Upper lobe of left lung (tissue), 6 donors: ENCODE measurements around the gene SLC9A9. TPM values are rescaled to one million over a fixed set of nuclear protein-coding genes. Genes with fewer than 3 reads are reported as not detected.

ENCODE experiments used
- ATAC-seq, 2 donors: fragments of 200-7000 bp; cut with Tn5 transposase; one replicate each; pipeline ENCODE4 v1.9.1; 2022; ENCODE audit warnings: mild to moderate bottlenecking in 2 of 2, moderate library complexity in 2 of 2; ENCODE audit not compliant: low FRiP score in 2 of 2
- DNase-seq, 2 donors: peaks; one replicate each; pipeline ENCODE4 v3.0.0-alpha.2; 2019 to 2020
- H3K27ac ChIP-seq, 4 donors: fragments of 200-600 bp; sonication (generic); one replicate each; pipeline ENCODE4 v1.5.1; 2016 to 2019
- H3K27me3 ChIP-seq, 4 donors: fragments of 200-600 bp; sonication (generic); one replicate each; pipeline ENCODE4 v1.5.1; 2017 to 2019
- H3K36me3 ChIP-seq, 4 donors: fragments of 200-600 bp; sonication (generic); one replicate each; pipeline ENCODE4 v1.5.1; 2016 to 2019
- H3K4me1 ChIP-seq, 4 donors: fragments of 200-600 bp; sonication (generic); one replicate each; pipeline ENCODE4 v1.5.1; 2018 to 2019
- H3K4me3 ChIP-seq, 4 donors: fragments of 200-600 bp; sonication (generic); one replicate each; pipeline ENCODE4 v1.5.1; 2017 to 2019; ENCODE audit warnings: mild to moderate bottlenecking in 2 of 4, moderate library complexity in 1 of 4
- H3K9me3 ChIP-seq, 4 donors: fragments of 200-600 bp; sonication (generic); one replicate each; pipeline ENCODE4 v1.5.1; 2018 to 2019
- EP300 ChIP-seq, 4 donors: sonication (generic); formaldehyde crosslinking; IDR thresholded peaks; one replicate each; pipeline ENCODE4 v1.5.1; 2017; ENCODE audit warnings: antibody characterized with exemption in 4 of 4, control low read depth in 2 of 4
- POLR2A ChIP-seq, 4 donors: fragments of 450-650 bp; IDR thresholded peaks; one replicate each; pipeline ENCODE4 v1.5.1; 2016 to 2017; ENCODE audit warnings: antibody characterized with exemption in 4 of 4, mild to moderate bottlenecking in 2 of 4
- POLR2AphosphoS5 ChIP-seq, 2 donors: sonication (generic); formaldehyde crosslinking; IDR thresholded peaks; one replicate each; pipeline ENCODE4 v1.5.1; 2017; ENCODE audit warnings: antibody characterized with exemption in 2 of 2
- WGBS, 2 donors: methylation state at CpG; one replicate each; pipeline ENCODE4 v1.1.5; 2017 to 2018; 5-methylcytosine and 5-hydroxymethylcytosine counted together
- total RNA-seq, 6 donors: library from RNA; depleted of rRNA in 4 of 6; stranded (reverse); fragments of >200 nt in 4 of 6; gene quantifications; one replicate each; pipeline versions ENCODE4 v1.1.0 to v1.2.1, GENCODE V29; 2016 to 2021
- TF ChIP-seq, protein P1 (sequence below), 6 experiments: fragments of 450-650 bp in 4 of 6; fragments of 200-600 bp in 2 of 6; sonication (generic) in 2 of 6; IDR thresholded peaks; one replicate each; pipeline ENCODE4 v1.5.1; 2016 to 2019; ENCODE audit warnings: antibody characterized with exemption in 6 of 6
- donor health status: DM: no; HTN: no; CAD: no; lungs with moderate emphysema.
- donor health status: DM: no; HTN: yes; CAD: no; lungs with severe emphysema.

SLC9A9 gene
- total RNA-seq, 6 donors from 2014 or later = 4.2 to 20.4 (median 8.7) TPM

DNA sequence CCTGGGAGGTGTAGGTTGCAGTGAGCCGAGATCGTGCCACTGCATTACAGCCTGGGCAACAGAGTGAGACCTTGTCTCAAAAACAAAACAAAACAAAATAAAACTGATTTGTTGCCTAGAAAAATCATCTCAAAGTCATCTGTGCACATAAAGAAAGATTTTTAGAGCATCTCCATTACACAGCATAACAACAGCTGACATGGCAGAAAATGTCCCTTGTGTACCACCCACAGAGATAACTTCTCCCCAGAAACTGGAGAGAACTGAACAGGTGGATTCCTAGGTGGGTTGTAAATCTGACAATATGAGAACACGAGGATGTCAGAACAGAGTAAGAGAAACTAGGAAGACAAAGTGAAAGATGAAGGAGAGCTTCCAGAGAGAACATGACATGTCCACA is 207.5 kb downstream of the SLC9A9 start:
- ATAC-seq = no peak
- H3K27ac ChIP-seq = no peak overlapping the region
- peaks cover 0 to 6% (median 2%) of the 10 kb centered on the region in 4 donors for H3K4me1 ChIP-seq
- H3K27me3 ChIP-seq = no peaks in the 10 kb centered on the region
- TF ChIP-seq POLR2AphosphoS5 (IDR thresholded peaks at IDR 0.05) (no peak), EP300 (IDR thresholded peaks at IDR 0.05) (no peak), POLR2A (IDR thresholded peaks at IDR 0.05) (no peak)
- TF ChIP-seq, protein P1, sequence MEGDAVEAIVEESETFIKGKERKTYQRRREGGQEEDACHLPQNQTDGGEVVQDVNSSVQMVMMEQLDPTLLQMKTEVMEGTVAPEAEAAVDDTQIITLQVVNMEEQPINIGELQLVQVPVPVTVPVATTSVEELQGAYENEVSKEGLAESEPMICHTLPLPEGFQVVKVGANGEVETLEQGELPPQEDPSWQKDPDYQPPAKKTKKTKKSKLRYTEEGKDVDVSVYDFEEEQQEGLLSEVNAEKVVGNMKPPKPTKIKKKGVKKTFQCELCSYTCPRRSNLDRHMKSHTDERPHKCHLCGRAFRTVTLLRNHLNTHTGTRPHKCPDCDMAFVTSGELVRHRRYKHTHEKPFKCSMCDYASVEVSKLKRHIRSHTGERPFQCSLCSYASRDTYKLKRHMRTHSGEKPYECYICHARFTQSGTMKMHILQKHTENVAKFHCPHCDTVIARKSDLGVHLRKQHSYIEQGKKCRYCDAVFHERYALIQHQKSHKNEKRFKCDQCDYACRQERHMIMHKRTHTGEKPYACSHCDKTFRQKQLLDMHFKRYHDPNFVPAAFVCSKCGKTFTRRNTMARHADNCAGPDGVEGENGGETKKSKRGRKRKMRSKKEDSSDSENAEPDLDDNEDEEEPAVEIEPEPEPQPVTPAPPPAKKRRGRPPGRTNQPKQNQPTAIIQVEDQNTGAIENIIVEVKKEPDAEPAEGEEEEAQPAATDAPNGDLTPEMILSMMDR (IDR thresholded peaks at IDR 0.05) = no peak
- no peaks in the 10 kb centered on the region for H3K36me3 ChIP-seq
- 96 to 97% methylated on average over 3 of the region's 3 CpGs for WGBS, 2 donors
- H3K9me3 ChIP-seq = peaks cover 0 to 13% (median 9%) of the 10 kb centered on the region in 4 donors
- no peak for DNase-seq
- H3K4me3 ChIP-seq = no peak overlapping the region

DNA sequence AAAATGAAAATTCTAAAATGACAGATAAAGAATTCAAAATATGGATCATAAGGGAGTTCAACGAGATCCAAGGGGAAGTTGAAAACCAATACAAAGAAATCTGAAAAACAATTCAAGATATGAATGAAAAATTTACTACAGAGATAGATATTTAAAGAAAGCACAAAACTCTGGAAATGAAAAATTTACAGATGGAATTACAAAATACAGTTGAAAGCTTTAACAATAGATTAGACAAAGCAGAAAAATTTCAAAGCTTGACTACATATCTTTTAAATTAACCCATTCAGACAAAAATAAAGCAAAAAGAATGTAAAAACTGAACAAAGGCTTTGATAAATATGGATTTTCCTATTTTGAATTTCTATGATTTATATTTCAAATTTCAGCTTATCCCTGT is 211.1 kb downstream of the SLC9A9 start:
- TF ChIP-seq POLR2A (IDR thresholded peaks at IDR 0.05) = no peak
- TF ChIP-seq, protein P1 (IDR thresholded peaks at IDR 0.05) = no peak
- no peak for TF ChIP-seq POLR2AphosphoS5 (IDR thresholded peaks at IDR 0.05)
- TF ChIP-seq EP300 (IDR thresholded peaks at IDR 0.05) = no peak
- ATAC-seq (no peak), DNase-seq (no peak)
- 83 to 88% methylated on average over 1 of the region's 1 CpG for WGBS, 2 donors
- Histone ChIP-seq H3K4me3 (no peak overlapping the region), H3K36me3 (no peaks in the 10 kb centered on the region), H3K27me3 (no peaks in the 10 kb centered on the region), H3K27ac (no peak overlapping the region), H3K9me3 (peaks cover 0 to 13% (median 9%) of the 10 kb centered on the region in 4 donors), H3K4me1 (no peaks in the 10 kb centered on the region)

DNA sequence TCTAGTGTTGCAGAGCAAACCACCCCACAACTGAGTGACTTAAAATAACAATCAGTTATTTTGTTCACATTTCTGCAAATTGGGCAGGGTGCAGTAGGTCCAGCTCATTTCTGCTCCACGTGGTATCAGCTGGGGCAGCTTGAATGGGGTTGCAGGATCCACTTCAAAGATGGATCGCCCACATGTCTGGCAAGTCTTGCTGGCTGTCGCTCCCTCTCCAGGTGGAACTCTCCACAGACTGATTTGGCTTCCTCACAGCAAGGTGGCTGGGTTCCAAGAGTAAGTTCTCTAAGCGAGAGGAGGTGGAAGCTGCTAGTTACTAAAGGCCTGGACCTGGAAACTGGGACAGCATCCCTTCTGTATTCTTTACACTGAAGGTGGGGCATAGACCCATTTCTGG is 213.3 kb downstream of the SLC9A9 start:
- no peak for DNase-seq
- no peak for ATAC-seq
- Histone ChIP-seq H3K4me1 (no peaks in the 10 kb centered on the region), H3K9me3 (peaks cover 0 to 13% (median 9%) of the 10 kb centered on the region in 4 donors), H3K27me3 (no peaks in the 10 kb centered on the region), H3K27ac (no peak overlapping the region), H3K4me3 (no peak overlapping the region), H3K36me3 (no peaks in the 10 kb centered on the region)
- 70 to 75% methylated on average over 4 of the region's 4 CpGs for WGBS, 2 donors
- TF ChIP-seq POLR2AphosphoS5 (IDR thresholded peaks at IDR 0.05) = no peak
- no peak for TF ChIP-seq POLR2A (IDR thresholded peaks at IDR 0.05)
- TF ChIP-seq, protein P1 (IDR thresholded peaks at IDR 0.05) = no peak
- no peak for TF ChIP-seq EP300 (IDR thresholded peaks at IDR 0.05)

DNA sequence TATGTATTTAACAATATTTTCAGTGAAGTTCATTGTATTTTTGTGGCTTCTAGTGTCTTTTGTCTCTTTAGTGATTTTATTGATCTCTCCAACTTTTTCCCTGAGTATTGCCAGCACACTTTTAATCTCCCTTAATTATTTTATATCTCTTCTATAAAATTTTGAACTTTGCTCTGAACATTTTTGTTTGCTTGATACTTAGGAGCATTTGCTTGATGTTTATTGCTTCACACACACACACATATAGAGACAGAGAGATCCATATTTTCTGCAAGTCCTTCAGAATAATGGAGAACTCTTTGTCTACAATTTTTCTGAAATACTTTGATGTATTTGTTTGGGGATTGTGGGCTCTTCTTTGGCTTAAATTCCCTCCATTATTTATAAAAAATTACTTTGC is 213.8 kb downstream of the SLC9A9 start:
- H3K27ac ChIP-seq = no peak overlapping the region
- TF ChIP-seq, protein P1 (IDR thresholded peaks at IDR 0.05) = no peak
- TF ChIP-seq POLR2A (IDR thresholded peaks at IDR 0.05) = no peak
- no peak for TF ChIP-seq POLR2AphosphoS5 (IDR thresholded peaks at IDR 0.05)
- TF ChIP-seq EP300 (IDR thresholded peaks at IDR 0.05) = no peak
- no peaks in the 10 kb centered on the region for H3K27me3 ChIP-seq
- no peaks in the 10 kb centered on the region for H3K4me1 ChIP-seq
- DNase-seq = no peak
- ATAC-seq = no peak
- no peaks in the 10 kb centered on the region for H3K36me3 ChIP-seq
- no peak overlapping the region for H3K4me3 ChIP-seq
- peaks cover 0 to 13% (median 9%) of the 10 kb centered on the region in 4 donors for H3K9me3 ChIP-seq

DNA sequence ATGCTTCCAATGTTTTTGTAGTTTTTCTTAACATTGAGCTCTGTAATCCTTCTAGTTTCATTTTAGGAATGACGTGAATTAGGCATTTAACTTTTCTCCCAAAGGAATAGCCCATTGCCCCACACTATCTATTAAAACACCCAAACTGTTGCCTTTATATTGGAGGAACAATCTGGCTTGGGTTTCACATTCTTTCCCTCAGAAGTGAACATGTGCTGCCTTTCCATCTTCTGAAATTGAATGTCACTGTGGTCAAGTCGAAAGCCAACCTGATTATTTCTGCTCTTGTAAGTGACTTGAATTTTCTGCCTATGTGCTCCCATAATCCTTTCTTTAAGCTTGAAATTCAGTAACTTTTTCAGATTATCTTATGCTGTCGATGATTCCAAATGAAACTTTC is 214.5 kb downstream of the SLC9A9 start:
- DNase-seq = no peak
- ATAC-seq = no peak
- TF ChIP-seq POLR2AphosphoS5 (IDR thresholded peaks at IDR 0.05) = no peak
- TF ChIP-seq, protein P1 (IDR thresholded peaks at IDR 0.05) = no peak
- no peak for TF ChIP-seq EP300 (IDR thresholded peaks at IDR 0.05)
- no peak for TF ChIP-seq POLR2A (IDR thresholded peaks at IDR 0.05)
- no peaks in the 10 kb centered on the region for H3K36me3 ChIP-seq
- no peaks in the 10 kb centered on the region for H3K4me1 ChIP-seq
- WGBS, 2 donors = 97% methylated on average over 3 of the region's 3 CpGs
- no peak overlapping the region for H3K27ac ChIP-seq
- no peak overlapping the region for H3K4me3 ChIP-seq
- H3K9me3 ChIP-seq = peaks cover 0 to 13% (median 9%) of the 10 kb centered on the region in 4 donors
- H3K27me3 ChIP-seq = no peaks in the 10 kb centered on the region
